Astrocyte of the hippocampus (primary cell): ENCODE measurements around the gene PLEKHG5.
"Not testable (repeated sequence)": the region's sequence is repeated elsewhere in the genome, so short reads cannot be mapped to it uniquely, and the experiment has no call there.

Experiments
- DNase-seq: peaks from one replicate; pipeline ENCODE4 v3.0.0; 2011; ENCODE audit warnings: low read depth, low spot score

Gene PLEKHG5

DNA sequence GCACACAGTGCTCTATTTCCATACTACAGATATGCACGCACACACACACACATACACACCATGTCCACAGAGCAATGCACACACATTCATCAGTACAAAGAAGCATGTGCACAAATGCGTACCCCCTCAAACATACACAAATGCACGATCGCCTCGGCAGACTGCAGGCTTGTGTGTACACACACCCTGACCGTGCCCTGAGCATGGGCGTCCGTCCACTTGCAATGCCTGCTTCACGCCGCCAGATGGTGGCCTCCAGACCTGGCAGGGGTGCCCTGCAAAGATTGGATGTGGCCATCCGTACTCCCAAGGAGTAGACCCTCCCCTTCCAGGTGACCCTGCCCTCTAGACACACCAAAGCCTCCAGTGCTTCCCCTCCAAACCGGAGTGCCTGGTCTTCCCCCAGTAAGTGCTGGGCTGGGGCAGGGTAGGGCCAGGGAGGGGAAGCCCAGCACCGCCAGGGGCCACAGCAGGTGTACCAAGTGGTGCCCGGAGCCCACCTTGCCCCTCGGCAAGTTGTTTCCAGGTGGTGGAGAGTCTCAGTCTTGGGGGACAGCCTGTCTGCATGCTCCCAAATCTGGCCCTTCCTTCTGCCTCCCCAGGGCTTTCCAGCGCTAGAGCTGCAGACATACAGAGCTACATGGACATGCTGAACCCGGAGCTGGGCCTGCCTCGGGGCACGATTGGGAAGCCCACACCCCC is 46.3 kb downstream of the PLEKHG5 start:
- DNase-seq, result peak; percentile 65

DNA sequence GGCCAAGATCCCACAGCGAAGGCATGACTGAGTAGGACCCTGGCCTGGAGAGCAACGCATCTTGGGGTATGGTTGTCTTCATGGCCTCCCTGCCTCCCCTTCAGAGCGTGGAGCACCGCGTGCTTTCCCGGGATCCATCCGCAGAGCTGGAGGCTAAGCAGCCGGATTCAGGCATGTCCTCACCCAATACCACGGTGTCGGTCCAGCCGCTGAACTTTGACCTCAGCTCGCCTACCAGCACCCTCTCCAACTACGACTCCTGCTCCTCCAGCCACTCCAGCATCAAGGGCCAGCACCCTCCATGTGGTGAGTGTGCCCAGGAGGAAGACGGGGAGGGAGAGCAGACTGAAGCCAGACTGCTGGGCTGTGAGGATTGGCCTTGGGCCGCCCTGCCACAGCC is 47.1 kb downstream of the PLEKHG5 start:
- DNase-seq, result no peak

DNA sequence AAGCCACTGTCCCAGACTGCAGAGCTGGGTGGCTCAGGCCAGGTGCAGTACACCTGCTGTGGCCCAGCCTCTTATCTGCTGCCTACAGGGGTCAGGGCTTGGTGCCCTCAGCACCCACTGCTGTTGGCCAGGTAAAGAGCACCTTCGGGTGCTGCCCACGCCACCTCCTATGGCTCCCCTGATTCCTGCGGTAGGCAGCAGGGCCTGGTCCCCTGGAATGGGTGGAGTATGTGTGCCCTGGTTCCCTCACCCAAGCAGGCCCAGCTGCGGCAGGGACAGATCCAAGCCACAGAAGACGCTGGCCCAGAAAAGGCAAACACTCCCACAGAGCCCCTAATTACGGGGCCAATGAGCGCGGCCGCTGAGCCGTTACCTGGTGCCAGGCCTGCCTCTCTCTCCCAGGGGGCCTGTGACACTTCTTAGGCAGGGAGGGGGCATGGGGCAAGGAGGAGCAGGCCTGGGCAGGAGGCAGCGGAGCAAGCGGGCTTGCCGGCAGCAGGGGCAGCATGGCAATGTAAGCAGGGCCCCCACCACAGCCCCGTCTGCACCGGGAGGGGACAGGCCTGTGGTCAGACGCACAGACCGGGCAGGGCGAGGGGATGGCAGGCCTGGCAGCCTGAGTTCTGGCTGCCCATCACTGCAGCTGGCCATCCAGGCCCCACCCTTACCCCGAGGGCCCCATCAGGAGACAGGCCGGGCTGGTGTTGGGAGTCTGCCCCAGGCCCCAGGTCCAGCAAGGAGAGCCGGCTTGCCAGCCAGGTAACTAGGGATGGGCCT is 47.9 kb downstream of the PLEKHG5 start:
- no peak for DNase-seq

DNA sequence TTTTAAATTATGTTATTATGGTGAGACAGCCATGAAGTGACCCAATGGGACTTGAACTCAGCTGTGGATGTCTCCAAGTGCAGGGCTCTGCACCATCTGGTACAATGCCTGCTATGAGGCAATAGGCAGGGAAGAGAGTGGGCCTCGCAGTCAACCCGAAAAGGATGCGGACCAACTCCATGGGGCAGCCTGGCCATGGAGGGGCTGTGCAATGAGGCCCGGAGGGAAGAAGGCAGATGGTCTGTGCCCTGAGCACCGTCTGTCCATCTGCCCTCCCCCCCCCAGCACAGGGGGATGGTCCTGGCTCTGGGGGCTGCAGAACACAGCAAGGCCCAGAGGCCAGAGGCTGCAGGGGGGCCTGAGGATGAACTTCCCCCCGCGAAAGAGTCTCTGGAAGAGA is 49.9 kb downstream of the PLEKHG5 start:
- no peak for DNase-seq

DNA sequence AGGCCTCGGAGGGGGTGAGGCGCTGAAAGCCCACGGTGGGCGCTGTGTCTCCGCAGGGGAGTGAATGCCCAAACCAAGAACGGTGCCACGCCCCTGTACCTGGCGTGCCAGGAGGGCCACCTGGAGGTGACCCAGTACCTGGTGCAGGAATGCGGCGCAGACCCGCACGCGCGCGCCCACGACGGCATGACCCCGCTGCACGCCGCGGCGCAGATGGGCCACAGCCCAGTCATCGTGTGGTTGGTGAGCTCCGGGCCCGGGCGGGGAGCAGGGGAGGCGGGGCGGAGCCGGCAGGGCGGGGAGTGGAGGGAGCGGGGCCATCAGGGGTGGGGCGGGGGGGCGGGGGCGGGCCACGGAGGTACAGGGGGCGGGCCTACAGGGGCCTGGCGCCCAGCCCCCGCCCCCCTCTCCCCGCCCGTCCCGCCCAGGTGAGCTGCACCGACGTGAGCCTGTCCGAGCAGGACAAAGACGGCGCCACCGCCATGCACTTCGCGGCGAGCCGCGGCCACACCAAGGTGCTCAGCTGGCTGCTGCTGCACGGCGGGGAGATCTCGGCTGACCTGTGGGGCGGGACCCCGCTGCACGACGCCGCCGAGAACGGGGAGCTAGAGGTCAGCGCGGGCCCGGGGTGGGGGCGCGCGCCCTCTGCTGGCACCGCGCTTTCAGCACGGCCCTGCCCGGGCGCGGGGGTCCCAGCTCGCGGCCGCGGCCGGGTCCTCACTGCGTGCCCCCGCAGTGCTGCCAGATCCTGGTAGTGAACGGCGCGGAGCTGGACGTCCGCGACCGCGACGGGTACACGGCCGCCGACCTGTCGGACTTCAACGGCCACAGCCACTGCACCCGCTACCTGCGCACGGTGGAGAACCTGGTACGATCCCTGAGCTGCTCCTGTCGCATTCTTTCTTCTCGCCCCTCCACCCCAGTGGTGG is 51.0 kb downstream of the PLEKHG5 start:
- DNase-seq, result peak; percentile 72

DNA sequence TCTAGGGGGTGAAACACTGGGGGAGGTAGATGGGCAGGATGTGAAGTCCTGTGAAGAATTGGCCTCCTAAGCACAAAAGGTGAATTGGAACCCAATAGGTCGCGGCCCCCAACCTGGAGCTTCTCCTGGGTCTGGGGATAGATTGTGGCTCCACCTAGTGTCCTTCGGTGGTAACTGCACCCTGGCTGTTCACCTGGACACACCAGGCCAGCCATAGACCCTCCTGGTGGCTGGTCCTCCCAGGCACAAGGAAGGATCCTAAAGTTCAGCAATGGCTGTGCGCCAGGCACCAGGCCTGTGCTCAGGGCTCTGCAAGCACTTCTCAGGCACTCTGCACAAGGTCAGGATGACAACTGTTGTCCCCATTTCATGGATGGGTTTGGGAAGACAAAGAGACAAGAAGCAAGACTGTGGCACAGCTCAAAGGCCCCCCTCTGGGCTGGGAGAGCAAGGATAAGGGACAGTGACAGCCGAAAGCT is 53.4 kb downstream of the PLEKHG5 start:
- peak; percentile 80 for DNase-seq

DNA sequence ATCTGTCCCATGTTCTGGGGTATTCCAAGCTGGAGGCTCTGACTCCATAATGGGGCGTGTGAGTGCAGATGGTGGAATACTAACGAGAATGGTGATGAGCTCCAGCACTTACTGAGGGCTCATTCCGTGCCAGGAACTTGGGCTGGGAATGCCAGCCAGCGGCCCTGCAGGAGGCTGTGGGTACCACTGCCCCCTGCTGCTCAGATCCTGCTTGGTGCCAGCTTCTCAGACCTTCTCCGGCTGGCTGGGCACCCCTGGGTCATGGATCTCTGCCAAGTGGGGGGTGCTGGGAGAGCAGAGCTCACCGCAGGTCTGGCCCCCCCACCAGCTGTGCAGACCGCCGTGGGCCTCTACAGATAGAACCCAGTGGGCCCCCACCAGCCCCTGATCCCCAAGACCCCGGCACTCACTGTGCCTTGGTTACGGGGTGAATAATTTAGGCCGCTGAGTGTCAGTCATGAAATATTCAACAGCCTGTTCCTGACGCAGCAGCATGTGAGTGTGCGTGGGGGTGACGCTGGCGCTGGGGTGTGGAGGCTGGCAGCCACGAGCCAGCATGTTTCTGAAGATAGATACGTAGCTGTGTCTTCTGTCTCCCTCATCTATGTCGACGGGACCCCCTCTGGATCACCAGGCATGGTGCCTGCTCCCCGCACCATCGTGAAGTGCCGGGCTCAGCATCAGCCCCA is 54.3 kb downstream of the PLEKHG5 start:
- peak; percentile 76 for DNase-seq

DNA sequence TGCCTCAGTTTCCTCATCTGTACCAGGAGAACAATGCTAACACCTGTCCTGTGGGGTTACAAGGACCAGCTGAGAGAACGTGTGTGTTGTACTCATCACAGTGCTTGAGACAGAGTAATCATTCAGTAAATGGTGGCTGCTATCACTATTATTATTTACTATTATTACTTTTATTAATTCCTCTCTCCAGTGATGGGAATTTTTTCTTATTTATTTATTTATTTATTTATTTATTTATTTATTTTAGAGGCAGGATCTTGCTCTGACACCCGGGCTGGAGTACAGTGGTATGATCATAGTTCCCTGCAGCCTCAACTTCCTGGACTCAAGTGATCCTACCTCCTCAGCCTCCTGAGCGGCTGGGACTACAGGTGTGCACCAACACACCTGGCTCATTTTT is 55.2 kb downstream of the PLEKHG5 start:
- not testable (repeated sequence) for DNase-seq

DNA sequence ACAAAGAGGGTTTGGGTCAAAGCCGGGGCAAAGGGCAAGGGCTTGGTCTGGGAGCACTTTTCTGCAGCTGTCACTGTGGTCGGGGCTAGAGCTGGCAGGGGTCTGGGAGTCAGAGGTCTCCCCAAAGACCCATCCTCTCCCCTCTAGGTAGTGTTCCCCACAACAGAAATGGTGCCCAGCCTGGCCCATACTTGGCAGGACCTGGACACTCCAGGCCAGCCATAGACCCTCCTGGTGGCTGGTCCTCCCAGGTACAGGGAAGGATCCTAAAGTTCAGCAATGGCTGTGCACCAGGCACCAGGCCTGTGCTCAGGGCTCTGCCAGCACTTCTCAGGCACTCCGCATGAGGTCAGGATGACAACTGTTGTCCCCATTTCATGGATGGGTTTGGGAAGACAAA is 55.9 kb downstream of the PLEKHG5 start:
- DNase-seq, result no peak

DNA sequence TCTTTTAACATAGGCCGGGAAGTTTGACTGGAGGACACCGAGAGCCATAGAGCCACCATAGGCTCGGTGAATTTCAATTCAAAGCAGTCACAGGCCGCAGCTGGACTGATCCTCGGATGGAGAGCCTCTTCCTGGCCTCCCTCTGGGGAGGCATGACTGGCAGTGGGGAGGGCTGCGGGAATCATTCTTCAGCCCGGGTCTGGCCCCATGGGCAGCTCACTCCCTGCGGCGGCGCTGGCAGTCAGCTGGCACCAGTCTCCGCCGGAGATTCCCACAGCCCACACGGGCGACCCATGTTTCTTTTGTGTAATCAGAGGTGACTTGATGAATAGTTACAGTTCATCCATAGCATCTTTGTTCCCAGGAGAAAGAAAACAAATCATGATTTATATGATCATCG is 56.3 kb downstream of the PLEKHG5 start:
- no peak for DNase-seq

DNA sequence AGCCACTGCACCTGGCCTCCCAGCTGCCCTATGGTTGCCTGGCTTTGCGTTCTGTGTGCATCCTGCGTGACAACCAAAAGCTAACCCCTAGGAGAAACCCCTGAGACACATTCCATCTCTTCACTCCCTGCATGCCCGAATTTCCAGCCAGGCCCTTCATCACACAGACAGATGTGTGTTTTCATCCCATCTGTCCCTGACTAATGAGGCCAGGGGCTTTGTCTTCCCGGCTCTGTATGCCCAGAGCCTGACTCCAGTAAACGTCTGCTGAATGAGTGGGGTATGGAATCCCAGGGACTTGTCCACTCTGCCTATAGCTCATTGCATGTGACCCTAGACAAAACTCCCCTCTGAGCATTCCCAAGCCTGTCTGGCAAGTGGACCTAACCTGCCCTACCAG is 57.3 kb downstream of the PLEKHG5 start:
- no peak for DNase-seq

DNA sequence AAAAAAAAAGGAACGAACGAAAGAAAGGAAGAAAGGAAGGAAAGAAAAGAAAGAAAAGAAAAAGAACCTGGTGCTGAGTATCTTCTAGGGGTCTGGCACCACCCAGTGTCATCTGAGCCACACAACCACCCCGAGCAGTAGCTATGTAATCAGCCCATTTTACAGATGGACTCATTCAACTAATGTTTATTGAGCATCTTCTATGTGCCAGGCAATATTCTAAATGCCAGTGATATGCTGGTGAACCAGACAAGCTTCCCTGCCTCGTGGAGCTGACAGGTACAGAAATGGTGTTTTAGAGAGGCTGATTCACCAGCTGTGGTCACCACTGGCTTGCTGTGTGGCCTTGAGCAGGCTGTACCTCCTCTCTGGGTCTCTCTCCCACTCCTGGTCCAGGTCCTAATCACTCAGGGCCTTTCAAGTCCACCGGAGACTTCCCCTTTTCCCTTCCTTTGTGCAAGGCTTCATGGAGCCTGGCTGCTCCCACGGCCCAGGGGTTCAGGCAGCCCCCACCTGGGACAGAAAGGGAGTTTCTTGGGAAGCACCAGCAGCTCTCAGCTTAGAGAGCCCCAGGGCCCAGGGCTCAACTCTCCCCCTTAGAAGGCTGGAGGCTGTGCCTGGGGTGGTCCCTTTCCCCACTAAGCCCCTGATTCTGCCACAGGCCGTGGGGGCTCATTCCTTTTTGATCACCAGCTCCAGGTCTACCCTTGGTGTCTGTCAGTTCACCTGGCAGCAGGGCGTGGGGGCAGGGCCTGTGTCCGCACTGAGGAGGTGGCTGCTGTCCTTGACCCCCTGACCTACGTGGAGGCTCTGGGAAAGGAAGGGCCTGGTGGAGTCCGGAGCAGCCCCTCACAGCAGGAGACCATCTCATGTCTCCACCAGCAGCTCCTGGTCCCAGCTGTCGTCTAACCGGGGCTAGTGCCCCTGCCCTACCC is 59.6 kb downstream of the PLEKHG5 start:
- DNase-seq, result not testable (repeated sequence)

DNA sequence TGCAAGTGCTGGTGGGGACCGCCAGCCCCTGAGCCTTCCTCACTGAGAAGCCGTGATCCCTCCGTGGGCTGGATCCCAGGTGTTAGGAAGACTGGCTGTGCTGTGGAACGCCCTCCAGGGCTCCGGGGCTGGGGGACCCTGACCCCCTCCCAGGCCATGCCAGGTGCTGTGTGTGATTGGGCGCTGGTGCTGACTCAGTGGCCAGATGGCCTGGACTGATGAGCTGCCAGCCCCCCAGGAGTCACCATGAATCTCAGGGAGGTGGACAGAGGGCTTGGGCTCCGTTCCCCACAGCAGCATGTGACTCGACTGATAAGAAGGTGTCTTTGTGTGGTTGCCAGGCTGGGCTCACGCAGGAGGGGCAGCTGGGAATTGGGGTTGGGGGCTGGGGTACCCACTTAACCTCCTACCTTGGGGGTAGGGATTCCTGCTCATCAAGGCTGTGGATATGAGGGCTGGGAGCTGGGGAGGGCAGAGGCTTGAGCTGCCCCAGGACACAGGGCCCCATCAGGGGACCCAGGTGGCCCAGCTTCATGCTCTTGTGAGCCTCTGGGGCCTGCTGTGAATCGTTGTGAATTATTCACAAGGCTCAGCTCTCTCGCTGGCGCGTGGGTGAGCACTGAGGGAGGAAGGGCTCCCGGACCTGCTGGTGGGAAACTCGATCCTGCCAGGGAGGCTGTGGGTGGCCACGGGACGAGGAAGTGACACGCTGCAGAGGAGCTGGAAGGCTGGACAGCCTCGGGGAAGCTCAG is 61.6 kb downstream of the PLEKHG5 start:
- DNase-seq, result not testable (repeated sequence)

DNA sequence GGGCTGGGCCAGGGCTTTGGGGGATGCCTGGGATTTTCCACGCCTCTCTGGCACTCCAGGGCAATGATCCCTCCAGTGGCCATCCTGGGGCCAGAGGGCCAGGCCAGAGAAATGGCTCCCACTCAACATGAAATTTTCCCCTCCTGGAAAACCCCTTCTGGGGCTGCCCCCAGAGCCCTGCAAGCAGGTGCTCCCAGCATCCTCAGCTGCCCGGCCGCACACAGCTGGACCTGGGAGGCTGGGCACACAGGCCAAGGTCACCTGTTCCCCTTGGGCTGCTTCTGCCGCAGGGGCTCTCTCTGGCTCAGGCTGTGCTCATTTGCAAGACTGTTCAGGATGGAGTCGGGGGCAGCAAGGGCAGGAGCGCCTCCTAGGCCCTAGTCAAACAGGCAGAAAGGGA is 63.0 kb downstream of the PLEKHG5 start:
- not testable (repeated sequence) for DNase-seq

DNA sequence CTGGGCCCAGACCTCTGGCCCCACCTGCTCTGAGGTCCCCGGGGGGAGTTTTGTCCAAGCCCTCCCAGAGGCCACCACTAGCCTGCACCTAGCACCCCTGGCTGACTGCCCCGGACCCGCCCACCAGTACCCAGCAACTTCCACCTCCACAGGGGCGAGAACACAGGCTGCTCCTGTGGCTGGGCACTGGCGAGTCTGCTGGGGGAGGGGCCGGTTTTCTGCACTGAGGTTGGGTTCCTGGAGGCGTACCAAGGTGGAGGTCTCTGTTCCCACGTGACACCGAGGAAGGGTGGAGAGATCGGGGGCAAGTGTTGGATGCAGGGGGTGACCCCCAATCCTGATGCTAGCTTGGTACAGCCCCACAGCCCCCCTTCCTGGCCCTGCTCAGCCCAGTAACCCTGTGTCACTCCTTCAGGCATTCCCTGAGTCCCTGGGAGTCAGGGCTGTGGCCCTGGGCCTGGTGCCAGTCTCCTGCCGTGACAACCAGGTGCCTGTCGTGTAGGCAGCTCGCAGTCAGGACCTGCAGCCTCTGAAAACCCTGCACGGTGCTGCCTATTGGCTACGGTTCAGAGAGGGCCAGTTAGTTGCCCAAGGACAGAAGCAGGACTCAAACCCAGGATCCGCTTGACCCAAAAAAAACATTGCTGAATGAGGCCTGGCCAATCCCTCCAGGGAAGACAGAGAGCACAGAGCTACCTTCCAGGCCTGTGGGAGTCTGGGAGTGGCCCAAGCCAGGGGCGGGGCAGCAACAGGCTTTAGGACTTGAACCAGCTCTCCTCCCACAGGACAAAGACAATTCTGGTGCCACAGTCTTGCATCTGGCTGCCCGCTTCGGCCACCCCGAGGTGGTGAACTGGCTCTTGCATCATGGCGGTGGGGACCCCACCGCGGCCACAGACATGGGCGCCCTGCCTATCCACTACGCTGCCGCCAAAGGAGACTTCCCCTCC is 63.8 kb downstream of the PLEKHG5 start:
- DNase-seq, result no peak

DNA sequence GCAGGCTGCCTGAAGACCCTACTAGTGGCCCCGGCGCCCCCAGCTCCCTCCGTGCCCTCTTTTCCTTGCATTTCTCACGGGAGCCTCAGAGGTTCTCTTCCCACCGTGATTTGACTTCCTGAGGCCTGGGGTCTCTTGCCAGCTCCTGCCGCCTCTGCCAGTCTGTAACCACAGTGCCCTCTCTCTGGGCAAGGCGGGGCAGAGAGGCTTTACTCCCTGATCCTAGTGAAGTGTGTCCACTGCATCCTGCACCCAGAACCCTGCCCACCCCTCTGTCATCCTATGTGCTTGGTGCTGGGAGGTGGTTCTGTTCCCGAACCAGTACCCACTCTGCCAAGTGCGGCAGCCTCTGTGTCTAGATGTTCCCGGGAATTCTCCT is 64.5 kb downstream of the PLEKHG5 start:
- DNase-seq, result no peak

DNA sequence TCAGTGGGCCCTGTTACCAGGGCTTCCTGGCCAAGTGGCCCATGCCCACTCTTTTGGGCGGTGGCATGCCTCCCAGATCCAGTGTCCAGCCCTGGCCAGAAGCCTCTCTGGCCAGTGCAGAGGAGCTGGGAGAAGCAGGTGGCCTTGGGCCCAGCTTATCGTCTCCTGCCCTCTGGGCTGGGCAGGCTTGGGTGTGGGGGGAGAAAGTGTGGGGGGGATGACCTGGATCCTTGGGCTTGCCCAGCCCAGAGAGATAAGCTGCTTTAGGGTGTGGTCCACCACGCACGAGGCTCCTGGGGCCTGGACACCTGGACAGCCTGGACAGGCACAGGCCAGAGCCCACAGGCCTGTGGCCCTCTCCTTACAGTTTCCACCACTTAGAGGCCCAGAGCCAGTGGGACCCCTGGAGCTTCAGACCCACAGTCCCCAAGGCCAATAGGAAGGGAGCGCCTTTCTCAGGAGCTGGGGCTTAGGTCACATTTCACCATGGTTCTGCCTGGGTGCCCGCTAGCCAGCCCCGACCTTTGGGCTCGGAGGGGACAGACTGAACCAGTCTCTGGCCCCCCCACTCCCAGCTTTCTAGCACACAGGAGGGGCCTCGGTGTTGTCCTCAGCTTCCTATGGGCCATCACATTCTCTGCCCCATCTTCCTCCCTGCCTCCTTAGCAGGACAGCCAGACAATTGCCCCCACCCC is 65.0 kb downstream of the PLEKHG5 start:
- DNase-seq, result no peak

DNA sequence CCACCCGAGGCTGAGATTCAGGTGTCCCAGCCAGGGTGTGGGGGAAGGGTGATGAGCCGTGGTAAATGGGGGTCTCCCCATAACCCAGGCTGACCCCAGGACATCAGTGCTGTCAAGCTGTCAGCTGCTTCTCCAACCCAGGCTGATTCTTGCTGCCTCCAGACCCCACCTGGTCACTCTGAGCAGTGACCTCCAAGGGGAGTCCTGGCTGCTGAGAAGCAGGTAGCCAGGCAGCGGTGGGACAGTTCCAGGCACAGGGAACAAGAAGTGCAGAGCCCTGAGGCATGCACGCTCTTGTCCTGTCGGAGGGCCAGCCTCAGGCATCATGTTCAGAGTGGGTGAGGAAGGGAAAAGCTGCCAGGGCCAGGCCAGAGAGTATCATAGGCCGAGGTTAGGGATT is 65.8 kb downstream of the PLEKHG5 start:
- DNase-seq, result no peak
